Smooth muscle cell (in vitro differentiated cells): ENCODE data around the gene ELMO1. TPM values are rescaled to one million over a fixed set of nuclear protein-coding genes. Genes with fewer than 3 reads are reported as not detected.

Experiments used
- DNase-seq: peaks from one replicate; lab custom pipeline; 2025; ENCODE audit not compliant: unreplicated experiment; lab: John Stamatoyannopoulos, UW
- H2AFZ ChIP-seq: fragments of 200-600 bp; sonication (generic); 2 replicates; pipeline ENCODE4 v1.6.0; 2016; ENCODE audit warnings: antibody characterized with exemption, low read depth, mild to moderate bottlenecking
- H3F3A ChIP-seq: fragments of 200-600 bp; sonication (generic); 2 replicates; pipeline ENCODE4 v1.6.0; 2017; ENCODE audit warnings: antibody characterized with exemption, low read depth
- H3K27ac ChIP-seq: fragments of 200-600 bp; sonication (generic); 2 replicates; pipeline ENCODE4 v1.5.1; 2016; ENCODE audit warnings: low read depth, mild to moderate bottlenecking
- H3K27me3 ChIP-seq: fragments of 200-600 bp; sonication (generic); 2 replicates; pipeline ENCODE4 v1.6.1; 2016; ENCODE audit warnings: low read depth, mild to moderate bottlenecking
- H3K36me3 ChIP-seq: fragments of 200-600 bp; sonication (generic); 2 replicates; pipeline ENCODE4 v1.5.1; 2016; ENCODE audit warnings: low read depth
- H3K4me1 ChIP-seq: fragments of 200-600 bp; sonication (generic); 2 replicates; pipeline ENCODE4 v1.5.1; 2016; ENCODE audit warnings: low read depth
- H3K4me2 ChIP-seq: fragments of 200-600 bp; sonication (generic); 2 replicates; pipeline ENCODE4 v1.6.0; 2016; ENCODE audit warnings: mild to moderate bottlenecking
- H3K4me3 ChIP-seq: fragments of 200-600 bp; sonication (generic); 2 replicates; pipeline ENCODE4 v1.5.1; 2016; ENCODE audit warnings: mild to moderate bottlenecking
- H3K79me2 ChIP-seq: fragments of 200-600 bp; sonication (generic); 2 replicates; pipeline ENCODE4 v1.6.0; 2016; ENCODE audit warnings: low read depth, mild to moderate bottlenecking
- H3K9ac ChIP-seq: fragments of 200-600 bp; sonication (generic); 2 replicates; pipeline ENCODE4 v1.6.0; 2016; ENCODE audit warnings: low read depth
- H3K9me3 ChIP-seq: fragments of 200-600 bp; sonication (generic); replicated peaks from 2 replicates; pipeline ENCODE4 v1.5.1; 2016; ENCODE audit warnings: low read depth
- H4K20me1 ChIP-seq: fragments of 200-600 bp; sonication (generic); 2 replicates; pipeline ENCODE4 v1.6.0; 2016; ENCODE audit warnings: low read depth
- CTCF ChIP-seq: fragments of 200-600 bp; sonication (generic); IDR thresholded peaks from 2 replicates; pipeline ENCODE4 v1.5.1; 2017; ENCODE audit warnings: borderline replicate concordance, mild to moderate bottlenecking, antibody characterized with exemption; ENCODE audit not compliant: insufficient read depth, poor library complexity, severe bottlenecking
- WGBS: methylation state at CpG from one replicate; pipeline ENCODE4 v1.1.7; 2016; ENCODE audit warnings: low lambda C conversion rate; 5-methylcytosine and 5-hydroxymethylcytosine counted together
- polyA plus RNA-seq: library from polyadenylated mRNA; unstranded; fragments of >200 nt; fragmentation: Nextera tagmentation; extraction: Ambion mirVana; gene quantifications from 2 replicates; pipeline ENCODE4 v1.2.1, GENCODE V29; 2016
- total RNA-seq: library from RNA; depleted of rRNA; stranded (reverse); fragments of >200 nt; gene quantifications from 2 replicates; pipeline ENCODE4 v1.2.3, GENCODE V29; 2014

The ELMO1 gene
- total and polyA plus RNA-seq, 2 experiments from 2014 or later = 8.2 to 36.0 TPM

- Histone ChIP-seq H3K4me3 (no peak overlapping the region), H3F3A (no peaks in the 10 kb centered on the region), H4K20me1 (no peaks in the 10 kb centered on the region), H2AFZ (no peak overlapping the region), H3K79me2 (no peaks in the 10 kb centered on the region), H3K9ac (no peak overlapping the region), H3K4me1 (peaks cover 14% of the 10 kb centered on the region), H3K27me3 (no peaks in the 10 kb centered on the region), H3K27ac (no peak overlapping the region), H3K36me3 (no peaks in the 10 kb centered on the region), H3K9me3 (no peaks in the 10 kb centered on the region), H3K4me2 (no peak overlapping the region)
- no peak for DNase-seq
- no peak for TF ChIP-seq CTCF
- 73% methylated on average over 8 of the region's 8 CpGs for WGBS
Observed at GRCh38 chr7:37390114-37390513, 58.5 kb downstream of the ELMO1 start.

GRCh38 chr7:37388811-37389210 lies 59.9 kb downstream of the ELMO1 start:
- H3K4me3 ChIP-seq = no peak overlapping the region
- H3K79me2 ChIP-seq = no peaks in the 10 kb centered on the region
- TF ChIP-seq CTCF = no peak
- peaks cover 14% of the 10 kb centered on the region for H3K4me1 ChIP-seq
- DNase-seq = no peak
- H3K9me3 ChIP-seq = no peaks in the 10 kb centered on the region
- H3F3A ChIP-seq = no peaks in the 10 kb centered on the region
- WGBS = 95% methylated on average over 4 of the region's 4 CpGs
- H3K27me3 ChIP-seq = no peaks in the 10 kb centered on the region
- H3K9ac ChIP-seq = no peak overlapping the region
- H4K20me1 ChIP-seq = no peaks in the 10 kb centered on the region
- no peak overlapping the region for H3K27ac ChIP-seq
- no peak overlapping the region for H2AFZ ChIP-seq
- H3K4me2 ChIP-seq = no peak overlapping the region
- no peaks in the 10 kb centered on the region for H3K36me3 ChIP-seq

GRCh38 chr7:37385787-37386186 lies 62.9 kb downstream of the ELMO1 start:
- H3K27ac ChIP-seq = no peak overlapping the region
- H4K20me1 ChIP-seq = no peaks in the 10 kb centered on the region
- no peaks in the 10 kb centered on the region for H3K27me3 ChIP-seq
- DNase-seq = no peak
- no peak overlapping the region for H2AFZ ChIP-seq
- no peaks in the 10 kb centered on the region for H3K79me2 ChIP-seq
- 87% methylated on average over 6 of the region's 6 CpGs for WGBS
- H3K4me1 ChIP-seq = peaks cover 7% of the 10 kb centered on the region
- no peak overlapping the region for H3K4me3 ChIP-seq
- H3K9me3 ChIP-seq = no peaks in the 10 kb centered on the region
- no peak overlapping the region for H3K4me2 ChIP-seq
- no peaks in the 10 kb centered on the region for H3K36me3 ChIP-seq
- no peak for TF ChIP-seq CTCF
- H3K9ac ChIP-seq = no peak overlapping the region
- H3F3A ChIP-seq = no peaks in the 10 kb centered on the region

GRCh38 chr7:37382546-37383088 lies 66.0 kb downstream of the ELMO1 start:
- Histone ChIP-seq H3K9me3 (no peaks in the 10 kb centered on the region), H3K4me3 (no peak overlapping the region), H3K27ac (no peak overlapping the region), H3F3A (no peaks in the 10 kb centered on the region), H3K9ac (no peak overlapping the region), H3K4me1 (no peaks in the 10 kb centered on the region), H3K27me3 (no peaks in the 10 kb centered on the region), H4K20me1 (no peaks in the 10 kb centered on the region), H3K4me2 (no peak overlapping the region), H3K36me3 (no peaks in the 10 kb centered on the region), H3K79me2 (no peaks in the 10 kb centered on the region), H2AFZ (no peak overlapping the region)
- no peak for DNase-seq
- no peak for TF ChIP-seq CTCF
- WGBS = 30% methylated on average over 1 of the region's 1 CpG
